SU-DHL-6 (cell line): ENCODE results near the gene COL26A1.

ENCODE experiments used
- CTCF ChIP-seq: fragments of 200-600 bp; sonication (generic); IDR thresholded peaks from one replicate; pipeline ENCODE4 v1.5.1; 2017; ENCODE audit warnings: antibody characterized with exemption, mild to moderate bottlenecking, low read length, moderate library complexity; ENCODE audit not compliant: insufficient read depth, poor library complexity, severe bottlenecking
- EZH2phosphoT487 ChIP-seq: fragments of 200-600 bp; sonication (generic), shearing (Covaris generic); conservative IDR thresholded peaks from 2 replicates; pipeline ENCODE4 v1.6.1; 2018; ENCODE audit warnings: mild to moderate bottlenecking, antibody characterized with exemption, low read length, moderate library complexity, mixed read lengths

GRCh38 chr7:101527844-101528667, 165.4 kb downstream of the COL26A1 start:
- TF ChIP-seq CTCF (no peak), EZH2phosphoT487 (no peak)
